IgD-negative memory B cell (primary cell): Measurements from ENCODE around the gene PLOD1. TPM values are rescaled to one million over a fixed set of nuclear protein-coding genes. Genes with fewer than 3 reads are reported as not detected.

Experiments used
- polyA plus RNA-seq: library from polyadenylated mRNA; unstranded; fragments of 300-500 nt; fragmentation: Illumina TruSeq; gene quantifications from one replicate; pipeline ENCODE4 v1.2.3, GENCODE V29; 2021

Gene PLOD1
- polyA plus RNA-seq, 1 donor from 2014 or later: 6.5 TPM

Other genes starting within 250 kb of the PLOD1 start
- gene DRAXIN, start 243.0 kb upstream of the PLOD1 start, polyA plus RNA-seq: 0.13 TPM
- 52.6 TPM for gene AGTRAP, start 198.6 kb upstream of the PLOD1 start, polyA plus RNA-seq
- gene C1orf167, start 172.5 kb upstream of the PLOD1 start, polyA plus RNA-seq: not detected
- 14.3 TPM for gene MTHFR, start 128.8 kb upstream of the PLOD1 start, polyA plus RNA-seq
- 11.7 TPM for gene CLCN6, start 128.5 kb upstream of the PLOD1 start, polyA plus RNA-seq
- gene NPPA, start 86.9 kb upstream of the PLOD1 start, polyA plus RNA-seq: not detected
- gene NPPB, start 75.8 kb upstream of the PLOD1 start, polyA plus RNA-seq: not detected
- 29.7 TPM for gene KIAA2013, start 8.3 kb upstream of the PLOD1 start, polyA plus RNA-seq
- 31.2 TPM for gene MFN2, start 45.7 kb downstream of the PLOD1 start, polyA plus RNA-seq
- gene MIIP, start 84.8 kb downstream of the PLOD1 start, polyA plus RNA-seq: 52.4 TPM
- gene TNFRSF8, start 128.6 kb downstream of the PLOD1 start, polyA plus RNA-seq: 0.40 TPM
- gene TNFRSF1B, start 232.3 kb downstream of the PLOD1 start, polyA plus RNA-seq: 117 TPM